GM12801 (cell line): Measurements from ENCODE around the gene PRSS33.

Source experiments
- CTCF ChIP-seq: IDR thresholded peaks from one replicate; pipeline ENCODE4 v1.5.1; 2011; ENCODE audit warnings: control low read depth; ENCODE audit not compliant: insufficient read length; ENCODE audit errors: extremely low read depth

PRSS33 gene

GRCh38 chr16:2776500-2777139 lies 10.7 kb downstream of the PRSS33 start:
- TF ChIP-seq CTCF: no peak

GRCh38 chr16:2775765-2776499 lies 11.4 kb downstream of the PRSS33 start:
- TF ChIP-seq CTCF: no peak

GRCh38 chr16:2775131-2775716 lies 12.1 kb downstream of the PRSS33 start:
- no peak for TF ChIP-seq CTCF

GRCh38 chr16:2774161-2774891 lies 13.0 kb downstream of the PRSS33 start:
- no peak for TF ChIP-seq CTCF

- no peak for TF ChIP-seq CTCF
Measured at GRCh38 chr16:2773188-2773968, 14.0 kb downstream of the PRSS33 start.

- TF ChIP-seq CTCF: no peak
Measured at GRCh38 chr16:2771496-2772402, 15.6 kb downstream of the PRSS33 start.
